SH-SY5Y (cell line): Measurements from ENCODE around the gene GNAT1.

ENCODE experiments used
- GATA2 ChIP-seq: IDR thresholded peaks from 2 replicates; pipeline ENCODE4 v1.6.1; 2011; ENCODE audit warnings: mild to moderate bottlenecking, low read depth, low read length
- GATA3 ChIP-seq: IDR thresholded peaks from 2 replicates; pipeline ENCODE4 v1.6.1; 2011; ENCODE audit warnings: low read depth, mild to moderate bottlenecking, low read length, moderate library complexity

- no peak for TF ChIP-seq GATA3
- TF ChIP-seq GATA2, result no peak
Measured at GRCh38 chr3:50173685-50174516, 17.5 kb upstream of the GNAT1 start.
